ENCODE results near the gene CNTN3. TPM values are rescaled to one million over a fixed set of nuclear protein-coding genes. Genes with fewer than 3 reads are reported as not detected.

CNTN3 gene
- total and polyA plus RNA-seq, 8 donors = 0.76 to 17.1 (median 3.2) TPM

- Histone ChIP-seq H3K27me3 (peaks cover 0 to 13% (median 0%) of the 10 kb centered on the region in 3 donors), H3K9me3 (no peaks in the 10 kb centered on the region), H3K27ac (peak overlapping the region in 4 of 5 donors; percentile 6 to 42 (median 14)), H3K36me3 (no peaks in the 10 kb centered on the region), H3K4me1 (peaks cover 0 to 35% (median 18%) of the 10 kb centered on the region in 4 donors), H3K4me3 (peak overlapping the region; percentile 41 to 55 (median 52))
- 4 to 21% (median 6%) methylated on average over 16 of the region's 16 CpGs for WGBS, 5 donors
- peak; percentile 34 to 39 for DNase-seq
- no peak for TF ChIP-seq POLR2AphosphoS5 (IDR thresholded peaks at IDR 0.05)
- TF ChIP-seq POLR2A (IDR thresholded peaks at IDR 0.05) = no peak
- TF ChIP-seq CTCF (IDR thresholded peaks at IDR 0.05) = no peak
- TF ChIP-seq EP300 (IDR thresholded peaks at IDR 0.05) = no peak
- intact Hi-C loops (cut with DNase I; ENCODE audit: low total_unique reads) = no loop called here
Measured at GRCh38 chr3:74613521-74614106, 845 bp downstream of the CNTN3 start.

- 8 to 24% (median 15%) methylated on average over 2 of the region's 2 CpGs for WGBS, 5 donors
- Histone ChIP-seq H3K9me3 (no peaks in the 10 kb centered on the region), H3K4me3 (peak overlapping the region; percentile 41 to 55 (median 52)), H3K27me3 (peaks cover 0 to 13% (median 0%) of the 10 kb centered on the region in 3 donors), H3K36me3 (no peaks in the 10 kb centered on the region), H3K4me1 (peaks cover 0 to 35% (median 18%) of the 10 kb centered on the region in 4 donors), H3K27ac (no peak overlapping the region)
- DNase-seq = no peak
- intact Hi-C loops (cut with DNase I; ENCODE audit: low total_unique reads) = no loop called here
- TF ChIP-seq EP300 (IDR thresholded peaks at IDR 0.05) (no peak), POLR2A (IDR thresholded peaks at IDR 0.05) (no peak), CTCF (IDR thresholded peaks at IDR 0.05) (no peak), POLR2AphosphoS5 (IDR thresholded peaks at IDR 0.05) (no peak)
Measured at GRCh38 chr3:74613060-74613459, 1.4 kb downstream of the CNTN3 start.

GRCh38 chr3:74611206-74611605 lies 3.3 kb downstream of the CNTN3 start:
- Histone ChIP-seq H3K9me3 (no peaks in the 10 kb centered on the region), H3K27ac (no peak overlapping the region), H3K4me1 (peaks cover 0 to 35% (median 18%) of the 10 kb centered on the region in 4 donors), H3K4me3 (no peak overlapping the region), H3K36me3 (no peaks in the 10 kb centered on the region), H3K27me3 (peaks cover 0 to 13% (median 0%) of the 10 kb centered on the region in 3 donors)
- no peak for TF ChIP-seq POLR2A (IDR thresholded peaks at IDR 0.05)
- no peak for TF ChIP-seq EP300 (IDR thresholded peaks at IDR 0.05)
- TF ChIP-seq POLR2AphosphoS5 (IDR thresholded peaks at IDR 0.05) = no peak
- 10 to 25% (median 18%) methylated on average over 1 of the region's 1 CpG for WGBS, 5 donors
- DNase-seq = no peak
- intact Hi-C loops (cut with DNase I; ENCODE audit: low total_unique reads) = no loop called here

GRCh38 chr3:74607803-74608202 lies 6.7 kb downstream of the CNTN3 start:
- TF ChIP-seq CTCF (IDR thresholded peaks at IDR 0.05) (no peak), EP300 (IDR thresholded peaks at IDR 0.05) (no peak), POLR2AphosphoS5 (IDR thresholded peaks at IDR 0.05) (no peak), POLR2A (IDR thresholded peaks at IDR 0.05) (no peak)
- Histone ChIP-seq H3K27ac (no peak overlapping the region), H3K27me3 (no peaks in the 10 kb centered on the region), H3K9me3 (no peaks in the 10 kb centered on the region), H3K4me3 (no peak overlapping the region), H3K4me1 (peaks cover 0 to 21% (median 12%) of the 10 kb centered on the region in 4 donors), H3K36me3 (no peaks in the 10 kb centered on the region)
- WGBS, 5 donors = 58 to 73% (median 63%) methylated on average over 2 of the region's 2 CpGs
- intact Hi-C loops (cut with DNase I; ENCODE audit: low total_unique reads) = no loop called here
- DNase-seq = no peak

GRCh38 chr3:74606996-74607395 lies 7.5 kb downstream of the CNTN3 start:
- DNase-seq = no peak
- no peak overlapping the region for H3K27ac ChIP-seq
- no peaks in the 10 kb centered on the region for H3K36me3 ChIP-seq
- intact Hi-C loops (cut with DNase I; ENCODE audit: low total_unique reads) = no loop called here
- TF ChIP-seq CTCF (IDR thresholded peaks at IDR 0.05) = no peak
- H3K4me3 ChIP-seq = no peak overlapping the region
- peaks cover 0 to 13% (median 6%) of the 10 kb centered on the region in 4 donors for H3K4me1 ChIP-seq
- no peaks in the 10 kb centered on the region for H3K27me3 ChIP-seq
- no peaks in the 10 kb centered on the region for H3K9me3 ChIP-seq
- 49 to 80% (median 58%) methylated on average over 7 of the region's 7 CpGs for WGBS, 5 donors
